ENCODE results near the gene FRMPD4. TPM values are rescaled to one million over a fixed set of nuclear protein-coding genes. Genes with fewer than 3 reads are reported as not detected.

FRMPD4 gene
- total RNA-seq, 1 donor from 2014 or later = 0.29 TPM

DNA sequence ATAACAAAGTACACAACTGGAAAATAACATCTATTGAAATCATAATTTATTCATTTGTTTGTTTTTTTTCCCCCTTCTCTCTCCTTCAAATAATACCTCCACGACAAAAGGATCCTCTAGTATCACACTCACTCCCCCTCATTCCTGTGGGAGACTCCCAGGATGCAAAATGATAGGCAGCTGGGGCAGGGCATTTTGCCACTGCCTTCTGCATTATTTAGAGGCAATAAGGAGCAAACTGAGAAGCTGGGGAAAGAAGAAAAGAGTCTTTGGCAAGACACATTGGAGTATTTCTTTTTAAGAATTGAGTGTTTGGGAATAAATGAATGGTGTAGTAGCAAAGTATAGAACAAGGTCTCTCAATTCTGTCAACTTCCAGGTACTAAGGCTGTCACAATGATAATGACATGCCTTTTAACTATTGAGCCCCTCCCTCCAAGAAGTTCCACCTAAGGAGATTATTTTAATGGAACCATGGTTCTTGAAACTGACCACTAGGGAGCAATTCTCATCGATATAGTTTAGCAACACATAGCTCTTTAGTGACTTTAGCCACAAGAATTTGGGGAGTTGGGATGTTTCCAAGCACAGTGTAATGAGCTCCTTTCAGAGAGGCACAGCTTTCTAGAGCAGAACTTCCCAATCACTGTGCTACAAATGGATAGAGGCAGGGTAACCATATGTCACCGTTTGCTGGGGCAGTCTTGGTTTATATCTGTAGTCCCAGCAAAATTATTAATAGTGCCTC, 303.3 kb downstream of the FRMPD4 start:
- intact Hi-C loops (cut with DNase I) = no loop called here
- no peak overlapping the region for H3K4me3 ChIP-seq
- no peaks in the 10 kb centered on the region for H3K36me3 ChIP-seq
- H3K27me3 ChIP-seq = no peaks in the 10 kb centered on the region
- no peak overlapping the region for H3K27ac ChIP-seq
- DNase-seq = no peak
- no peaks in the 10 kb centered on the region for H3K9me3 ChIP-seq
- ATAC-seq = no peak
- TF ChIP-seq, protein P1, sequence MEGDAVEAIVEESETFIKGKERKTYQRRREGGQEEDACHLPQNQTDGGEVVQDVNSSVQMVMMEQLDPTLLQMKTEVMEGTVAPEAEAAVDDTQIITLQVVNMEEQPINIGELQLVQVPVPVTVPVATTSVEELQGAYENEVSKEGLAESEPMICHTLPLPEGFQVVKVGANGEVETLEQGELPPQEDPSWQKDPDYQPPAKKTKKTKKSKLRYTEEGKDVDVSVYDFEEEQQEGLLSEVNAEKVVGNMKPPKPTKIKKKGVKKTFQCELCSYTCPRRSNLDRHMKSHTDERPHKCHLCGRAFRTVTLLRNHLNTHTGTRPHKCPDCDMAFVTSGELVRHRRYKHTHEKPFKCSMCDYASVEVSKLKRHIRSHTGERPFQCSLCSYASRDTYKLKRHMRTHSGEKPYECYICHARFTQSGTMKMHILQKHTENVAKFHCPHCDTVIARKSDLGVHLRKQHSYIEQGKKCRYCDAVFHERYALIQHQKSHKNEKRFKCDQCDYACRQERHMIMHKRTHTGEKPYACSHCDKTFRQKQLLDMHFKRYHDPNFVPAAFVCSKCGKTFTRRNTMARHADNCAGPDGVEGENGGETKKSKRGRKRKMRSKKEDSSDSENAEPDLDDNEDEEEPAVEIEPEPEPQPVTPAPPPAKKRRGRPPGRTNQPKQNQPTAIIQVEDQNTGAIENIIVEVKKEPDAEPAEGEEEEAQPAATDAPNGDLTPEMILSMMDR (IDR thresholded peaks at IDR 0.05) = no peak
- no peaks in the 10 kb centered on the region for H3K4me1 ChIP-seq

DNA sequence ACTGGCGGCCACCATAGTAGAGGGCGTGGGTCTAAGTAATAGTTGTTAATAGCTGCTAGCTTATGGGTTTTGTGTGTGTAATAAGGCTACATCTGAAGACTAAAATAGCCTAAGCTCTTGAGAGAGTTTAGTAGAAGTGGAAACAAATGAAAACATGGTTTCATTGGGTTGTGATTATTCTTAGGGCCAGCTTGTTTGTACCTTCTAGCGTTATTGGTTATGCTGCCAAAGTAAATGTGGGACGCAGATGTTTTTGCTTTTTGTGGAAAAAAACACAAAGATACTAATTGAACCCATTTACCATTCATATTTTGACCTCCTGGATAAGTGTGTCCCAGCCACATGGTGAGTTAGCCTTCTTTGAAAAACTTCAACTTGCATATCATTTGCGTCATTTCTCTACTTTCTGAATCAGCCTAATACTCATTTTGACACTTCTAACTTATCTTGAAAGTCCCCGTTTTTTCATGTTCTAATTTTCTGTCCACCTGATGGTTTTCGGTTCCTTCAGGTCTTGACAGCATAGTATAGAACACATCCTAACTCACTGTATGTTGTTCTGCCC, 305.3 kb downstream of the FRMPD4 start:
- Histone ChIP-seq H3K4me3 (no peak overlapping the region), H3K4me1 (no peaks in the 10 kb centered on the region), H3K27ac (no peak overlapping the region), H3K27me3 (no peaks in the 10 kb centered on the region), H3K36me3 (no peaks in the 10 kb centered on the region), H3K9me3 (no peaks in the 10 kb centered on the region)
- DNase-seq (no peak), ATAC-seq (no peak)
- TF ChIP-seq, protein P1 (IDR thresholded peaks at IDR 0.05) = no peak
- intact Hi-C loops (cut with DNase I) = no loop called here

DNA sequence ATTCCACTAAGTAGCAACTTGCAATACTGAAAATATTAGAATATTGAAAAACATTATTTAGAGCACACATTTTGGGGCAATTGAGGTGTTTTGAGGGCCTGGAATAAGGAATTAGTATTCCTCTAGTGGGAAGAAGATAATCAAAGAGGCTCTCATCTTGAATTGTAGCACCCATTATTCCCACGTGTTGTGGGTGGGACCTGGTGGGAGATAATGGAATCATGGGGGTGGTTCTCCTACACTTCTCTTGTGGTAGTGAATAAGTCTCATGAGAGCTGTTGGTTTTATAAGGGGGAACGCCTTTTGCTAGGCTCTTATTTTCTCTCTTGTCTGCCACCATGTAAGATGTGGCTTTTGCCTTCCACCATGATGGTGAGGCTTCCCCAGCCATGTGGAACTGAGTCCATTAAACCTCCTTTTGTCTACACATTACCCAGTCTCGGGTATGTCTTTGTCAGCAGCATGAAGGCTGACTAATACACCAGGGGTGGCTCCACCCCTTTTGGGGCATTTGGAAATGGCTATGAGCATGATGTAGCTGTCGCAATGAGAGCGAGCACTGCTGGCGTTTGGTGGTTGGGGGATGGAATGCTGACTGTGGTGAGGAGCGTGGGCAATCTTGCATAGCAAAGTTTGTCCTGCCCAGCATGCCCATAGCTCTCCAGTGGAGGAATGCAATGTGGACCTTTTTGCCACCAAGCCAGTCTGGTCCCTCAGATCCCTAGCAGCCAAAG, 308.2 kb downstream of the FRMPD4 start:
- H3K9me3 ChIP-seq = no peaks in the 10 kb centered on the region
- ATAC-seq (no peak), DNase-seq (no peak)
- no peaks in the 10 kb centered on the region for H3K36me3 ChIP-seq
- intact Hi-C loops (cut with DNase I) = no loop called here
- no peaks in the 10 kb centered on the region for H3K4me1 ChIP-seq
- no peak overlapping the region for H3K27ac ChIP-seq
- no peaks in the 10 kb centered on the region for H3K27me3 ChIP-seq
- no peak overlapping the region for H3K4me3 ChIP-seq
- TF ChIP-seq, protein P1 (IDR thresholded peaks at IDR 0.05) = no peak

DNA sequence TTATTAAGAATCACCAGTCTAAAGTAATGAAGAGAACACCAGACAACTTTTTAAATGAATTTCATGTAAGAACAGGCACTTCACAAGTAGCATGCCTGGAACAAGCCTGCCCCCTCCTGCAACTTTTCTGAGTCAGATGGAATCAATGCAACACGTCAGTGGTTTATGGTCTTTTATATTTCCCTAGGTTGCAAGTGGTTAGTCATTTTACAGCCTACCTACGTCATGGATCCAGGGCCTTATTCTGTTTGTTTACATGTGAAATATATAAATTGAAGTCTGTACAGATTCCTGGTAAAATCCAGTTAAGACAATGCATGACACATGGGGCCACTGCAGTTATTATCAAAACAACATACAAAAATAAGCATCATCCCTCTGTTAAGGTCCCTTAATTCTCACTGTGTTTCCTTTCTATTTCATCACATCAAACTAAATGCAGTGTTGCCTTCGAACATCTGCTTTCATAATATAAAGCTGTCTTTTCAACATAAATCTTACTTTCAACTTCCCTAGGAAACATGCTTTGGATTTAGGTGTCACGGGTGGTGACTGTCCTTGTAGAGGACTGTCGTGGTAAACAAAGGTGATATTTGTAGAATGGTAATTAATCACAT, 309.3 kb downstream of the FRMPD4 start:
- no peak for DNase-seq
- TF ChIP-seq, protein P1 (IDR thresholded peaks at IDR 0.05) = no peak
- no peak for ATAC-seq
- Histone ChIP-seq H3K9me3 (no peaks in the 10 kb centered on the region), H3K4me1 (no peaks in the 10 kb centered on the region), H3K27ac (no peak overlapping the region), H3K36me3 (no peaks in the 10 kb centered on the region), H3K4me3 (no peak overlapping the region), H3K27me3 (no peaks in the 10 kb centered on the region)
- intact Hi-C loops (cut with DNase I) = no loop called here

DNA sequence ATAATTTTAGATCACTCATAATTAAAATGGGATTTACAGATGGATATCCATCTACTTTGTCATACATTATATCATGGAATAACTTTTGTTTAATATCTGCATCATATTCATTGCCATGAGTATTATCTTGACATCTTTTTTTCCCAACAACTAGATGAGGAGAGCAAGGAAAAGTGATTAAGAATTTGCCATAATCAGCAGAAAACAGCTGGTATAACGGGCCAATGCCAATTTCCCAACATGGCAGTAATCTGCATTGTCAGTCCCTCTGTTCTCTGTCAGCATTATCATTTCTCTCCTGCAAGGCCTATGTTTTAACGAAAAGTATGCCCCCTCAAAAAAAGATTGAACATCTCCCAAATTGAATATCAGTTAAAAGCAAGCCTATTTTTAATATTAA, 314.0 kb downstream of the FRMPD4 start:
- no peak for DNase-seq
- no peak for ATAC-seq
- intact Hi-C loops (cut with DNase I) = no loop called here
- Histone ChIP-seq H3K4me1 (no peaks in the 10 kb centered on the region), H3K27me3 (no peaks in the 10 kb centered on the region), H3K36me3 (no peaks in the 10 kb centered on the region), H3K4me3 (no peak overlapping the region), H3K27ac (no peak overlapping the region), H3K9me3 (no peaks in the 10 kb centered on the region)
- TF ChIP-seq, protein P1 (IDR thresholded peaks at IDR 0.05) = no peak

Measured in upper lobe of right lung (tissue), 1 donor.